Natural killer cell treated with Interleukin-12 subunit alpha and Interleukin-12 subunit beta and Interleukin-15 and Interleukin-18, amount 100 ng/mL, for 72 hours (primary cell): ENCODE results near the gene TTF1. TPM values are rescaled to one million over a fixed set of nuclear protein-coding genes. Genes with fewer than 3 reads are reported as not detected.

Experiments
- ATAC-seq, 2 donors: fragments of 150-1000 bp; cut with Tn5 transposase in 1 of 2; sonication (Bioruptor Pico), chemical (Tn5 transposase) in 1 of 2; 2 replicates each; pipeline ENCODE4 v1.10.0; 2021
- DNase-seq: peaks from one replicate; pipeline ENCODE4 v3.0.0; 2022; ENCODE audit warnings: low spot score
- H3K27ac Mint-ChIP-seq, 2 donors: 1 replicate in 1 of 2; 2 replicates in 1 of 2; pipeline ENCODE4 v1.8.0; 2022; ENCODE audit warnings: mixed read lengths in 2 of 2, mild to moderate bottlenecking in 1 of 2, moderate library complexity in 1 of 2
- H3K27me3 Mint-ChIP-seq, 2 donors: 1 replicate in 1 of 2; 2 replicates in 1 of 2; pipeline ENCODE4 v1.8.0; 2022; ENCODE audit warnings: mixed read lengths in 2 of 2
- H3K36me3 Mint-ChIP-seq: one replicate; pipeline ENCODE4 v1.8.0; 2022; ENCODE audit warnings: mixed read lengths
- H3K4me1 Mint-ChIP-seq, 2 donors: 1 replicate in 1 of 2; 2 replicates in 1 of 2; pipeline ENCODE4 v1.8.0; 2022; ENCODE audit warnings: low read depth in 2 of 2, mixed read lengths in 2 of 2, mild to moderate bottlenecking in 1 of 2
- H3K4me3 Mint-ChIP-seq: one replicate; pipeline ENCODE4 v1.8.0; 2022; ENCODE audit warnings: mixed read lengths
- H3K9me3 Mint-ChIP-seq: 2 replicates; pipeline ENCODE4 v1.8.0; 2022; ENCODE audit warnings: mixed read lengths
- total RNA-seq, 2 donors: library from RNA; stranded (reverse); gene quantifications; one replicate each; pipeline ENCODE4 v1.2.3, GENCODE V29; 2022

Gene TTF1, protein sequence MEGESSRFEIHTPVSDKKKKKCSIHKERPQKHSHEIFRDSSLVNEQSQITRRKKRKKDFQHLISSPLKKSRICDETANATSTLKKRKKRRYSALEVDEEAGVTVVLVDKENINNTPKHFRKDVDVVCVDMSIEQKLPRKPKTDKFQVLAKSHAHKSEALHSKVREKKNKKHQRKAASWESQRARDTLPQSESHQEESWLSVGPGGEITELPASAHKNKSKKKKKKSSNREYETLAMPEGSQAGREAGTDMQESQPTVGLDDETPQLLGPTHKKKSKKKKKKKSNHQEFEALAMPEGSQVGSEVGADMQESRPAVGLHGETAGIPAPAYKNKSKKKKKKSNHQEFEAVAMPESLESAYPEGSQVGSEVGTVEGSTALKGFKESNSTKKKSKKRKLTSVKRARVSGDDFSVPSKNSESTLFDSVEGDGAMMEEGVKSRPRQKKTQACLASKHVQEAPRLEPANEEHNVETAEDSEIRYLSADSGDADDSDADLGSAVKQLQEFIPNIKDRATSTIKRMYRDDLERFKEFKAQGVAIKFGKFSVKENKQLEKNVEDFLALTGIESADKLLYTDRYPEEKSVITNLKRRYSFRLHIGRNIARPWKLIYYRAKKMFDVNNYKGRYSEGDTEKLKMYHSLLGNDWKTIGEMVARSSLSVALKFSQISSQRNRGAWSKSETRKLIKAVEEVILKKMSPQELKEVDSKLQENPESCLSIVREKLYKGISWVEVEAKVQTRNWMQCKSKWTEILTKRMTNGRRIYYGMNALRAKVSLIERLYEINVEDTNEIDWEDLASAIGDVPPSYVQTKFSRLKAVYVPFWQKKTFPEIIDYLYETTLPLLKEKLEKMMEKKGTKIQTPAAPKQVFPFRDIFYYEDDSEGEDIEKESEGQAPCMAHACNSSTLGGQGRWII
- 10 to 100 TPM; 17.1 to 29.2 TPM for total RNA-seq

DNA sequence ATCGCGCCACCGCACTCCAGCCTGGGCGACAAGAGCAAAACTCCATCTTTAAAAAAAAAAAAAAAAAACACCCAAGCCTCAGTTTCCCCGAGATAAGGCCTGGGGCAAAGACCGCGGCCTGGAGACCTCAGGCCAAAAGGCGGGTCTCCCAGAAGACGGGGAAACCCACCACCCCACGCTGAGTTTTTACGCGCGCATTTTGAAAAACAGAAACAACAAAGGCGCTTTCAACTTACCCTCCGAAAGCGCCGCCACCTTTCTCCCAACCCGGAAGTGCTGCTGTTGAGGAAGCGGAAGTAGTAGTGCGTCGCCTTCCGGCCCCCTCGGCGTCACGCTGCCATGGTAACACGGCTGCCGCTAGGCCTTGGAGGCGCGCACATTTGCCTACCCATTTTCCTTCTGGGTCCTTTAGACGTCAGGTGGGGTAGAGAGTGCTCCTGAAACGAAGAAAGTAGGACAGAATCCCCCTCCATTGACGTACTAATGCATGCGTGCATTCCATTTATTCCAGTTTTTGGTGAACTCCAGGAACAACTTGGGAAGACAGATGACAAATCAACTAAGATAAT, at the start of gene TTF1:
TSS of gene TTF1 (minus strand) at position 287 of the 569 bp plus-strand sequence. CDS start 4,019 bp downstream, outside the sequence.
- H3K27me3 Mint-ChIP-seq: peaks cover 2 to 6% of the 10 kb centered on the region in 2 donors
- H3K27ac Mint-ChIP-seq: peak within 1 kb of the TSS; percentile 66 to 70
- H3K4me3 Mint-ChIP-seq: peak within 1 kb of the TSS; percentile 77
- DNase-seq: peak; percentile 93
- peaks cover 11% of the 10 kb centered on the region for H3K36me3 Mint-ChIP-seq
- H3K9me3 Mint-ChIP-seq: no peaks in the 10 kb centered on the region
- H3K4me1 Mint-ChIP-seq: peaks cover 36 to 37% of the 10 kb centered on the region in 2 donors
- peak; percentile 92 to 97 for ATAC-seq

DNA sequence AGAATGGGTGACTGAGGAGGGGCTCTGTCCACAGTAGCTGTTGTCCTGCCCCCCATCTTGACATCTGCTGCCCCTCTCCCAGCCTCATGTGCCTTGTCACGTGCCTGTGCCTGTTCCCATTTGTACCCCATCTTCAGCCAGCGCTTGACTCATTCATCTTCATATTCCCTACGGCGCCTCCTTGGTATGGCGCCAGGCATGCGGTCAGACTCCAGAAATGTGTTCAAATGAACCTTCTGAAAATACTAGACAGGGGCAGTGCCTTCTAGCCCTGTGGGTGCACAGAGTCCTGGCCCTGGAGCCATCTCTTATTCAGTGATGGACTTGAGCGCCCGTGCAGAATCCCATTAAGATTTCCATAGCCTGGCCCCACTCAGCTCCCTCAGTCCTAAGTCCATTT, 49.6 kb upstream of the TTF1 start:
- Mint-ChIP-seq H3K4me3 (no peak overlapping the region), H3K27me3 (peaks cover 26 to 51% of the 10 kb centered on the region in 2 donors), H3K36me3 (no peaks in the 10 kb centered on the region), H3K4me1 (peaks cover 8 to 11% of the 10 kb centered on the region in 2 donors), H3K9me3 (no peaks in the 10 kb centered on the region), H3K27ac (no peak overlapping the region)
- DNase-seq (no peak), ATAC-seq (no peak)

GRCh38 chr9:132451276-132451675, 44.6 kb upstream of the TTF1 start:
- H3K9me3 Mint-ChIP-seq: no peaks in the 10 kb centered on the region
- peak overlapping the region; percentile 49 to 58 for H3K27ac Mint-ChIP-seq
- H3K36me3 Mint-ChIP-seq: no peaks in the 10 kb centered on the region
- peaks cover 34 to 67% of the 10 kb centered on the region in 2 donors for H3K27me3 Mint-ChIP-seq
- peak overlapping the region; percentile 75 for H3K4me3 Mint-ChIP-seq
- peaks cover 26 to 35% of the 10 kb centered on the region in 2 donors for H3K4me1 Mint-ChIP-seq
- DNase-seq (peak; percentile 83), ATAC-seq (peak; percentile 99)

GRCh38 chr9:132447902-132448301, 41.3 kb upstream of the TTF1 start:
- no peak for DNase-seq
- Mint-ChIP-seq H3K27ac (peak overlapping the region in 1 of 2 donors; percentile 3), H3K4me1 (peaks cover 24 to 35% of the 10 kb centered on the region in 2 donors), H3K36me3 (no peaks in the 10 kb centered on the region), H3K9me3 (no peaks in the 10 kb centered on the region), H3K27me3 (peaks cover 41 to 64% of the 10 kb centered on the region in 2 donors), H3K4me3 (no peak overlapping the region)
- ATAC-seq: no peak

DNA sequence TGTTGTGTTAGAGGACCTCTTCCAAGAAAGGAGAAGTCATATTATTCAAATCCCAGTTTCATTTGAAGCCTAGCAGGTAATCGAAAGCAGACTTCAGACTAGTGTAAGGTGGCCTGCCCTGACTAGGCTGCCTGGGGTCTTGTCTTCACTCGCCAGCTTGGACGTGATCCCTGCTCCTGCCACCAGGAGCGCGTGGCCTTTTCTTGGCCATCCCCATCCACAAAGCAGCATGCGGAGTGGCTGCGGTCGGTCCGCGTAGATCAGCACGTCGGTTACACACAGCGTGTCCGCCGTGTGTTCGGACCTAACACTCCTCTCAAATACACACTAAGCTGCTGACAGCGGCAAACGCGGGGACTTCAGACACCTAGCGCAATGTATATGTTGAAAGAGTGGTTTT, 40.7 kb upstream of the TTF1 start:
- no peaks in the 10 kb centered on the region for H3K36me3 Mint-ChIP-seq

DNA sequence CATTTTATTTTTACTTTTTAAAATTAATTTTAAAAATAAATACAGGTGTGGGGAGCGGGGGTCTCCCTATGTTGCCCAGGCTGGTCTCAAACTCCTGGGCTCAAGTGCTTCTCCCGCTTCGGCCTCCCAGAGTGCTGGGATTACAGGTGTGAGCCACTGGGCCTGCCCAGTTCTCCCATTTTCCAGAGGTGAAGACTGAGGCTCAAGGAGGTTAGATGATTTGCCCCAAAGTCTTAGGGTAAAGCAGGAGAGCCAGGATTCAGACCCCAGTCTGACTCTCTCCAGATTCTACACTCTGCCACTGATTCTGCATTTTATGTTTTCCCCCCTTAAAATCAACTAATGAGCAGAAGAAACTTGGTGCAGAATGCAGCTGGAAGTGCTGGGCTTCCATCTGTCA, 40.2 kb upstream of the TTF1 start:
- no peak for ATAC-seq
- no peak overlapping the region for H3K4me3 Mint-ChIP-seq
- H3K36me3 Mint-ChIP-seq: no peaks in the 10 kb centered on the region
- no peak for DNase-seq
- H3K9me3 Mint-ChIP-seq: no peaks in the 10 kb centered on the region
- H3K4me1 Mint-ChIP-seq: peaks cover 19 to 32% of the 10 kb centered on the region in 2 donors
- H3K27ac Mint-ChIP-seq: no peak overlapping the region
- H3K27me3 Mint-ChIP-seq: peaks cover 46 to 63% of the 10 kb centered on the region in 2 donors

More for the DNA sequence above, 40.7 kb upstream of the TTF1 start:
- H3K4me3 Mint-ChIP-seq: no peak overlapping the region
- DNase-seq: no peak
- H3K27ac Mint-ChIP-seq: peak overlapping the region in 1 of 2 donors; percentile 3
- H3K4me1 Mint-ChIP-seq: peaks cover 23 to 35% of the 10 kb centered on the region in 2 donors
- no peak for ATAC-seq
- H3K27me3 Mint-ChIP-seq: peaks cover 43 to 63% of the 10 kb centered on the region in 2 donors
- no peaks in the 10 kb centered on the region for H3K9me3 Mint-ChIP-seq

DNA sequence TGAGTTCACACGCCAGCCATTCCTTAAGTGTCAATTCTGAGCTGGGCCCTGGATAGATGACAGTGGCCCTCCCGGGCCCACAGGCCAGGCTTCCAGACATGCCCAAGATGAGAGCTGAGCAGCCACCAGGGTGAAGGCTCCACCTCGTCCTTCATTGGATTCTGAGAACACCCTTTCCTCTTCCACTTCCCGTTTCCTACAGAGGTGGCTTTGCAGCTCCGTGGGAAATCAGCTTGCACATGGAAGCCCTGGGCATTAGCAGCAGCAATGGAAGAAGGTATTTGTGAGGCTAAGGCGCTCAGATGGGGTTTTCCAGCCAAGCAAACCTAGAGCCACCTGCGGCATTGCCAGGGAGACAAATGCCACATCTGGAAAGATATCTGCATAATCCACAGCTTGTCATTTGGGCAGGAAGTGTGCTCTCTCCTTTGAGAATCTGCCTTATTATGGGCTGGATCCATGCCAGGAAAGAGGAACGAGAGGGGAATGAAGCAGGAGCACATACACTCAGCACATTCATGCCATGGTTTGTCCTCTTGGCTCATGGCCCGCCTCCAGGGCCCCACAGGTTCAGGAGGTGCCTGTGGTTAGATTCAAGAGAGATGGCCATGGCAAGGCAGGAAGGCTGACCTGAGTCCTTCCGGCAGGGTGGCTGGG, 37.4 kb upstream of the TTF1 start:
- Mint-ChIP-seq H3K27ac (no peak overlapping the region), H3K4me3 (no peak overlapping the region), H3K9me3 (no peaks in the 10 kb centered on the region), H3K4me1 (peaks cover 6 to 8% of the 10 kb centered on the region in 2 donors), H3K27me3 (peaks cover 50 to 63% of the 10 kb centered on the region in 2 donors), H3K36me3 (no peaks in the 10 kb centered on the region)
- no peak for DNase-seq
- ATAC-seq: no peak

- H3K4me1 Mint-ChIP-seq: no peaks in the 10 kb centered on the region
- no peak overlapping the region for H3K27ac Mint-ChIP-seq
- no peaks in the 10 kb centered on the region for H3K36me3 Mint-ChIP-seq
- DNase-seq (no peak), ATAC-seq (no peak)
- no peak overlapping the region for H3K4me3 Mint-ChIP-seq
- peaks cover 43 to 60% of the 10 kb centered on the region in 2 donors for H3K27me3 Mint-ChIP-seq
- no peaks in the 10 kb centered on the region for H3K9me3 Mint-ChIP-seq
Measured at GRCh38 chr9:132441404-132441803, 34.8 kb upstream of the TTF1 start.

- Mint-ChIP-seq H3K27ac (no peak overlapping the region), H3K9me3 (no peaks in the 10 kb centered on the region), H3K4me3 (no peak overlapping the region), H3K4me1 (no peaks in the 10 kb centered on the region), H3K27me3 (peaks cover 45 to 62% of the 10 kb centered on the region in 2 donors), H3K36me3 (no peaks in the 10 kb centered on the region)
- DNase-seq (no peak), ATAC-seq (no peak)
Measured at GRCh38 chr9:132440735-132441134, 34.1 kb upstream of the TTF1 start.

DNA sequence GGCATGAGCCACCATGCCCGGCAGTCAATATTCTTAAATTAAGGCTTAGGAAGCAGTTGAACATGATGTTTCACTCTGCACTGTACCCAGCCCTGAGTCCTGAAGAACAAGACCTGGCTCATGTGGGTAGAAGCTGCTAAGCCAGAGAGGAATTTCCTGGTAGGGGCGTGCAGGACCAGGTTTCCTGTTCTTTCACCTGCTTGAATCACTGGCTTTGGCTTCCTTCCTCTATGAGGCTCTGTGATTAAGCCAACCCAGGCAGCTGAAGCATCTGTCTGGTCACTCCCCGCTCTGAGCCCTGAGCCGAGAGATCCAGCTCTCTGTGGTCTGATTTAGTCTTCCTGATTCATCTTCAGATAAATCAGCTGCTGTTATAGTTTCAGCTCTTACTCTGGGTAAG, 32.5 kb upstream of the TTF1 start:
- ATAC-seq (no peak), DNase-seq (no peak)
- Mint-ChIP-seq H3K27me3 (peaks cover 46 to 64% of the 10 kb centered on the region in 2 donors), H3K36me3 (no peaks in the 10 kb centered on the region), H3K4me1 (no peaks in the 10 kb centered on the region), H3K27ac (no peak overlapping the region), H3K4me3 (no peak overlapping the region), H3K9me3 (no peaks in the 10 kb centered on the region)

- Mint-ChIP-seq H3K9me3 (no peaks in the 10 kb centered on the region), H3K27ac (no peak overlapping the region), H3K4me3 (no peak overlapping the region), H3K4me1 (no peaks in the 10 kb centered on the region), H3K27me3 (peaks cover 47 to 66% of the 10 kb centered on the region in 2 donors), H3K36me3 (no peaks in the 10 kb centered on the region)
- DNase-seq (no peak), ATAC-seq (no peak)
Measured at GRCh38 chr9:132434881-132435280, 28.2 kb upstream of the TTF1 start.

DNA sequence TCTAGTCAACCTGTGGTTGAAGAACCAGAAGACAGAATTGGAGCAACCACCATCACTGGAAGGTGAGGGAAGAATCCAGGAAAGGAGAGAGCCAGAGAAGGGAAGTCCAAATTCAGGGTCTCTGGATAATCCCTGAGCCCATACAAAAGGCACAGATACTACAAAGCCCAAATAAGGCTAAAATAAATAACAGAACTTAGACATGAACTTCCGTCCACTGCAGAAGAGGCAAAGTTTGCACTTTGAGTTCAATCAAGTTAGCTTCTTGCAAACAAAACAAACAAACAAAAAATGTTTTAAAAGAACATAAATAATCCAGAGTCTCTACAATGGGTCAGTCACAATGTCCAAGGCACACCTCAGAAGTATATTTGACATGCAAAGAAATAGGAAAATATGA, 24.4 kb upstream of the TTF1 start:
- no peak for DNase-seq
- Mint-ChIP-seq H3K4me1 (no peaks in the 10 kb centered on the region), H3K9me3 (no peaks in the 10 kb centered on the region), H3K27me3 (peaks cover 54 to 73% of the 10 kb centered on the region in 2 donors), H3K4me3 (no peak overlapping the region), H3K27ac (no peak overlapping the region), H3K36me3 (no peaks in the 10 kb centered on the region)
- ATAC-seq: no peak
